Stimulated activated CD4-positive, alpha-beta T cell treated with anti-CD3 and anti-CD28 coated beads, Interleukin-12 subunit alpha, Interleukin-12 subunit beta, amount 100 ng/mL, for 4 hours (primary cell): ENCODE results near the gene LCE5A.
A peak's percentile ranks its signal among the peaks of the same experiment; 100 is the strongest.
"Not testable (repeated sequence)": the region's sequence is repeated elsewhere in the genome, so short reads cannot be mapped to it uniquely, and the experiment has no call there.

Source experiments
- DNase-seq: peaks from one replicate; pipeline ENCODE4 v3.0.0-alpha.2; 2020

LCE5A gene

DNA sequence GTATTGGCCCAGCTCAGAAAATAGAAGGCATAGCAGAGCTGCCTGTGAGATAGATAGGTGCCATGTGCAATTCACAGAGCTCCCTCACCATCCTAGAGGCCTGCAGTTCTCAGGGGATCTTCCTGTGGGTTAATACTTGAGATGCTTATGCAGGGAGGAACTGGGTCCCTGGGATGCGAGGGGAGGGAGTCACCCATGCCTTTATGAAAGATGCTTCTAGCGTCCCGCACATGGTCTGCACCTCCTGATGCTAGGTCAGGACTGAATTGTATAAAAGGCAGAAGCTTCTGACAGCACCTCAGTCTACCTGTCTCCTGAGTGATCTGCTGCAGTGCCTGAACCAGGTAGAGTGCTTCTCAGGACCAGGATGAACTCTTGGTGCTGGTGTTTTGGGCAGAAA, at the start of gene LCE5A:
TSS of gene LCE5A (plus strand) at position 301 of the 400 bp plus-strand sequence. CDS start 732 bp downstream, outside the sequence.
- DNase-seq = no peak

GRCh38 chr1:152461544-152461943, 49.1 kb upstream of the LCE5A start:
- DNase-seq = peak; percentile 40

- DNase-seq = no peak
Measured at GRCh38 chr1:152462636-152463035, 48.0 kb upstream of the LCE5A start.

GRCh38 chr1:152466217-152466616, 44.4 kb upstream of the LCE5A start:
- no peak for DNase-seq

DNA sequence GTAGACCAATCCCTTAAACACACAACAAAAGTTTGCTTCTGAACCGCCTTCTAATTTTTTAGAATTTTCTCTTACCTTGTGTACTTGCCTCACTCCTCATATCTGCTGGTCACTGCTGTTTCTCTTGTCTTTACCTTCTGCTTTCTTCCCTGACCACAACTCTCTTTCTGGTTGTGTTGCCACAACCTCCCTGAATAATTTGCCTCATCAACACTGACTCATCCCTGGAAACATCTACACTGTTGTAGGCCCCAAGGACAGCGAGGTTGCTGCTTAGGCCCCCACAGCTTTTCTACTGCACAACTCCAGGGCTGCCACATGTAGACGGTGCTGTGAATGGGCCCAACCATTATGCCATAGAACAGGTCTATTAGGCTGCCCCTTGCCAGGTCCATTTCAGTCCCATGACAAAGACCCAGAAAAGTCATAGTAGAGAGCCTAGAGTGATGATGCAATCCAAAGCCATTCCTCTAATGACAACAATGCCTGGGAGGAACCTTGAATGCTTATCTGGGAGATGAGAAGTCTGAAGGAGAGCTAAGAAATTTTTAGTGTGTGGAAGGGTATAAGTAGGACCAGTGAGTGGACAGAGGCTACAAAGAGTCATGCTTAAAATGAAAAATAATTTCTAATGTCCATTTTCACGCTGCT, 36.6 kb upstream of the LCE5A start:
- DNase-seq = no peak

DNA sequence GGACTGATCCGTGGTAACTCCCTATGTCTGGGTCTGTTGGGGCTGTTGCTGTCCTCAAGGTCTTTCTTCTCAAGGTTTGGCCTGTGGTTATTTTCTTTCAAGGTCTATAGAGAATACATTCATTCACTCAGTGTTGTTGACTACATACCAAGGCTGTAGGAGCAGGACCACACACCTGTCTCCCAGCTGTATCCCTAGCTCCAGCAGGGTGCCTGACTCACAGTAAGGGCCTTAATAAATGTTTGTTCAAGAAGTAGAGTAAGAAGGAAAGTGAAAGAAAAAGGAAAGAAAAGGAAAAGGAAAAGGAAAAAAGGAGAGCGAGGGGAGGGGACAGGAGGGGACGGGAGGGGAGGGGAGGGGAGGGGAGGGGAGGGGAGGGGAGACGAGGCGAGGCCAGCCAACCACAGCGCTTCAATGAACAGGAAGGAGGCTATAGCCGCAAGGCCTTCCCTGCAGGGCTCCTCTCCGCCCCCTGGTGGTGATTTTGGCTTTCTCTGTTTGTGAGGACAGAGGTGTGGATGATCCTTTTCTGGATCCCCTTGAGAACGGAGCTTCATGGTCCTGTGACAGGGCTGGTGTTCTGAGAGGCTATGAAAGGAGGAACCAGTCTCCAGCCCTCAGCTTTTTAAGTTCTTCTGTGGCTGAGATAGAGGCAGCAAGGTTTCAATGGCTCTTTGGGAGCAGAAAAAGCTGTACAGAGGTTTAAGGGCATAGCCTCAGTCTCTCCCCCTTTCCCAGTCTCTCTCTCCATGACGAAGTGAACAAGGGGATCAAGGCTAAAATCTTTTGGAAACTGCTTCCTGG, 30.6 kb upstream of the LCE5A start:
- DNase-seq = peak; percentile 51

- no peak for DNase-seq
Measured at GRCh38 chr1:152481869-152482664, 28.5 kb upstream of the LCE5A start.

GRCh38 chr1:152486400-152487006, 24.1 kb upstream of the LCE5A start:
- DNase-seq = no peak

GRCh38 chr1:152487871-152488270, 22.7 kb upstream of the LCE5A start:
- DNase-seq = no peak

DNA sequence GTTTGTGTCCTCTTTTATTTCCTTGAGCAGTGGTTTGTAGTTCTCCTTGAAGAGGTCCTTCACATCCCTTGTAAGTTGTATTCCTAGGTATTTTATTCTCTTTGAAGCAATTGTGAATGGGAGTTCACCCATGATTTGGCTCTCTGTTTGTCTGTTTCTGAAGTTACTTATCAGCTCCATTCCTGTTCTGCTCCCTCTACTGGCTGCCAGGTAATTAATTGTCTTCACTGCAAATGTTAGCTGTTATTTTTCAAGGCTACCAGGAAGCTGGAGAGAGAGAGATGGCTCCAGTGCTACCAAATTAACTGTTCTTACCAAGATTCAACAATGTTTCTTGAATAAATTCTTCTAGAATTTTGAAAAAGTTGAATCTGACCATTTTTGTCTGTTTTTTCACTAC, 19.1 kb upstream of the LCE5A start:
- DNase-seq = not testable (repeated sequence)

- no peak for DNase-seq
Measured at GRCh38 chr1:152495066-152495675, 15.4 kb upstream of the LCE5A start.

GRCh38 chr1:152497273-152497672, 13.3 kb upstream of the LCE5A start:
- no peak for DNase-seq

DNA sequence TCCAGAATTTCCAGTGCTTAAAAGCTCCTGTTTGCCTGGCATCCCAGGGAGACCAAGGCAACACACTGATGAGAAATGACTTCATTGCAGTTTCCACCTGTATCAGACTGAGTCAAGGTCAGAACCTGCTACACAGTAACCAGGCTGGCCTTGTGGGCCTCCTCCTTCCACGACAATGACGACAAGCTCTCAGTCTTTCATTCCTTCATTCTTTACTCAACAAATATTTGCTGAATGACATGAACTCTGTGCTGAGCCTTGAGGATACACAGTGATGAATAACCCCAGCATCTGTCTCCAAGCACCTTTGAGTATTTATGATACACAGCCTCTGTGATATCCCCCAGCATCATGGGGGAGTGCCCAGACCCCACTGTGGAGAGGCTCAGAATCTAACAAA, 8.9 kb upstream of the LCE5A start:
- DNase-seq = no peak

DNA sequence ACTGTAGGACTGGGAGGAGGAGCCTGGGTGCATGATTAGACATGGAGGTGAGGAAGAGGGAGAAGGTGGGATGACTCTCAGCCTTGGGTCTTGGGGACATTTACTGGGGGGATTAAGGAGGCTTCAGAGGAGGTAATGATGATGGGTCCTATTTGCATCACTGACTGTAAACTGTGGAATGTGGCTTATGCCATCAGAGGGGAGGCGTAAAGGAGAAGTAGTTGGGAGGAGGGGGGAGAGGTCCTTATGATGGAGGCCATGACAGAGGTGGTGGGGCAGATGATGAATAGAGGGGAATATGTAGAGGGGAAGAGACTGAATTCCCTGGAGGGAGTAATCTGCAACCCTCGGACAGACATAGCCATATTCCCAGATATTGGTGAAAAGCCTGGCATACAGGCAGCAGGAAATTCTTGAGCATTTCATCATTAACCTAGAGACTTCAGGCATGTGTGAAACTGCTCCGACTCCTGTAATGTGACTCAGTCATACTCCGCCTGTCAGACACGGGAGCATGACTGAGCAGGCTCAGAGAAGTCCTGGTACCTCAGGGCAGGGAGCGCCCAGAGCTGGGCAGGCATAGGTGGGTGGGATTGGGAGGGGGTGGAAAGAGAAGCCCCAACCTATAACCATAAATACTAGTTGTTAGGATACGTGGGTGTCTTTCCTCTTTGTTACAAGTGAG, 8.0 kb upstream of the LCE5A start:
- no peak for DNase-seq

DNA sequence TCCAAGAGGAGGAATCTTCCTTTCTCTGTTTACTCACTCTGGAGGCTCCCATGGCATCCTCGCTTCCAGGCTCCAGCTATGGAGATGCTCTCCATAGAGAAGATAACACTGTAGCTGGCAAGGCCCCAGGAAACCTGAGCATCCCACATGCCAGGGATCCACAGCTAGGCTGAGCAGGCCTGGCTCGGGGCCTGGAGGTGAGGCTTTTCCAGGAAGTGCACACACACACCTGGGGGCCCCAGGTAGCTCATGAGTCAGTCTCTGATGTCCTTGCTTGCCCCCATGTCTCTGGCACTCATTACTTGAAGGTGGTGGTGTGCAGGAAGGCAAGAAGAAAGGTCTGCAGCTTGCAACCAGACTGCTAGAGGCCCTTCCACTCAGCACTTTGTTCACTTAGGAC, 5.5 kb upstream of the LCE5A start:
- no peak for DNase-seq

DNA sequence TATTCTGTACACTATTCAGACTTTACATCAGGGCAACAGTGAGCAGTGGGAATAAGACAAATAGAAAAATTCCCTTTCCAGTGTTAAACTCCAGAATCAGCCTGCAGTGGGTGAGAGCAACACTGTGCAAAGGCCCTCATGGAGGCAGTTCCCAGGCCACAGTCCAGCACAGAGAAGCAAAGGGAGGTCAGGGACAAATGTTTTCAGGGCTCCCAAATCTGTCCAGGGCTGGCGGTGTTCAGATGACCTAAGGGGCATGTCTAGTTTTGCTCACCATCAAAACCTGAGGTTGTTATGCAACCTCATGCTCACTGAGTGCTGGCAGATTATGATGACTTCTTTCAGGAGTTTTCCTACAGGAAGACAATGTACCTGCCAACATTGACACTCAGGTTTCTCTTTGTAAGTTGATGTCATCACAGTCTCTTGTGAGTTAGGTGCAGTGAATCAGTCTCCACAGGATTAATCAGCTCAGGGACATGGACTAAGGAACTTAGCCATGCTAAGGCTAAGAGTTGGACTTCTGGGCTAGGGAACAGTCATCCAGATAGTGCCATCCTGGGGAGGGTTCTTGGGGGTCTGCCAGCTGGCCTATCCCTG, 3.6 kb upstream of the LCE5A start:
- DNase-seq = no peak

GRCh38 chr1:152511596-152511995, 993 bp downstream of the LCE5A start:
- no peak for DNase-seq

GRCh38 chr1:152513081-152513480, 2.5 kb downstream of the LCE5A start:
- DNase-seq = no peak

- no peak for DNase-seq
Measured at GRCh38 chr1:152514715-152515433, 4.3 kb downstream of the LCE5A start.

GRCh38 chr1:152515434-152515783, 4.8 kb downstream of the LCE5A start:
- no peak for DNase-seq

DNA sequence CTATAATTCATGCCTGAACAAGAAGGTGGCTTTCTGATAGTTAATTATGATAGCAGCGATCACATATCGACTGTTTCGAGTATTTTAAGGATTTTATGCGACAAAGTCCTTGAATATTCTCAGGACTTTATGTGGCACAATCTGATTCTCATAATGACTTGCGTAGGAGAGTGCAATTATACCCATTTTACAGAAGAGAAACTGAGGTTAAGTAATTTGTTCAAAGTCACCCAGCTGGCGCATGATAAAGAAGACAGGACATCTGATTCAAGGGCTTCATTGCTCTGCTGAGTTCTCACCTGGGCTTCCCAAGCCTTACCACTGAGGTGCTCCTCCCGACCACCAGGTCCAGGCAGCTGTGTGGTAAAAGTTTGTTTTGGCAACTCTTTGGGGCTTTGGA, 5.5 kb downstream of the LCE5A start:
- no peak for DNase-seq
